ENCODE results near the gene TPPP3.

DNA sequence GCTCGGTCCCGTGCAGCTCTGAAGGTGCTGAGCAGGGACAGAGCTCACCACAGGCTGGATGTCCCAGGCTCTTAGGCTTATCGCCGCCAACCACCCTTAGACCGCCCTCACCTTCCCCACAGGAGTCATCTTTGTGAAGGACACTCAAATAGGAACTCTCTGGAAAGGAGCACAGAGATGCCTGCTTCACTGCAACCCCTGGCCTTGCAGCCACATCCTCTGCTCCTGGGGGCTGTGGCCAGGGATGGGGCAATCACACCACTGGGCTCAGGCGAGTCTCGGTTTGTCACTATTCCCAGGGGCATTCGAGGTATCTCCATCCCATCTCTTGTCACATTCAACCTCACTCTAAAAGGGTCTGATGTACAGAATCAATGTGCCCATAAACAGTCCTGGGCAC, 12.0 kb upstream of the TPPP3 start:
- TF ChIP-seq, protein P1, sequence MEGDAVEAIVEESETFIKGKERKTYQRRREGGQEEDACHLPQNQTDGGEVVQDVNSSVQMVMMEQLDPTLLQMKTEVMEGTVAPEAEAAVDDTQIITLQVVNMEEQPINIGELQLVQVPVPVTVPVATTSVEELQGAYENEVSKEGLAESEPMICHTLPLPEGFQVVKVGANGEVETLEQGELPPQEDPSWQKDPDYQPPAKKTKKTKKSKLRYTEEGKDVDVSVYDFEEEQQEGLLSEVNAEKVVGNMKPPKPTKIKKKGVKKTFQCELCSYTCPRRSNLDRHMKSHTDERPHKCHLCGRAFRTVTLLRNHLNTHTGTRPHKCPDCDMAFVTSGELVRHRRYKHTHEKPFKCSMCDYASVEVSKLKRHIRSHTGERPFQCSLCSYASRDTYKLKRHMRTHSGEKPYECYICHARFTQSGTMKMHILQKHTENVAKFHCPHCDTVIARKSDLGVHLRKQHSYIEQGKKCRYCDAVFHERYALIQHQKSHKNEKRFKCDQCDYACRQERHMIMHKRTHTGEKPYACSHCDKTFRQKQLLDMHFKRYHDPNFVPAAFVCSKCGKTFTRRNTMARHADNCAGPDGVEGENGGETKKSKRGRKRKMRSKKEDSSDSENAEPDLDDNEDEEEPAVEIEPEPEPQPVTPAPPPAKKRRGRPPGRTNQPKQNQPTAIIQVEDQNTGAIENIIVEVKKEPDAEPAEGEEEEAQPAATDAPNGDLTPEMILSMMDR (conservative IDR thresholded peaks at IDR 0.05 in 1 of 2, IDR thresholded peaks at IDR 0.05 in 1 of 2; ENCODE audit: extremely low read depth in 1 of 2, insufficient read depth in 1 of 2, low read depth in 1 of 2, low read length in 2 of 2): no peak
- no peak for TF ChIP-seq EZH2 (IDR thresholded peaks at IDR 0.05; ENCODE audit: borderline replicate concordance, low read length)
